Activated CD4-positive, alpha-beta T cell treated with anti-CD3 and anti-CD28 coated beads, Interleukin-2, amount 10 ng/mL, durations not matched to agents 7 days and 5 days (primary cell): ENCODE results near the gene RBBP8NL. TPM values are rescaled to one million over a fixed set of nuclear protein-coding genes. Genes with fewer than 3 reads are reported as not detected.

ENCODE experiments used
- CTCF ChIA-PET: fragments of 350-600 bp; sonication (Branson Sonifier 250); formaldehyde crosslinking; loops from one replicate; lab custom pipeline; 2021; ENCODE audit warnings: antibody characterized with exemption; lab: Charles Lee
- POLR2A ChIA-PET: fragments of 350-600 bp; sonication (Branson Sonifier 250); formaldehyde crosslinking; loops from one replicate; lab custom pipeline; 2021; ENCODE audit warnings: antibody characterized with exemption; lab: Charles Lee
- DNase-seq: peaks from one replicate; pipeline ENCODE4 v3.0.0-alpha.2; 2020
- H3K27ac Mint-ChIP-seq: one replicate; pipeline ENCODE4 v1.8.0; 2021; ENCODE audit warnings: mild to moderate bottlenecking, moderate library complexity, mixed read lengths
- H3K27me3 Mint-ChIP-seq: one replicate; pipeline ENCODE4 v1.8.0; 2021; ENCODE audit warnings: mixed read lengths
- H3K36me3 Mint-ChIP-seq: one replicate; pipeline ENCODE4 v1.8.0; 2021; ENCODE audit warnings: low read depth, mixed read lengths
- H3K4me1 Mint-ChIP-seq: one replicate; pipeline ENCODE4 v1.8.0; 2021; ENCODE audit warnings: mixed read lengths
- H3K4me3 Mint-ChIP-seq: one replicate; pipeline ENCODE4 v1.8.0; 2021; ENCODE audit warnings: mild to moderate bottlenecking, moderate library complexity, mixed read lengths
- H3K9me3 Mint-ChIP-seq: one replicate; pipeline ENCODE4 v1.8.0; 2021; ENCODE audit warnings: mixed read lengths
- total RNA-seq, 2 experiments: library from RNA; stranded (reverse); gene quantifications; one replicate each; pipeline ENCODE4 v1.2.3, GENCODE V29; 2021

RBBP8NL gene
- total RNA-seq, 2 experiments from 2014 or later = not detected

DNA sequence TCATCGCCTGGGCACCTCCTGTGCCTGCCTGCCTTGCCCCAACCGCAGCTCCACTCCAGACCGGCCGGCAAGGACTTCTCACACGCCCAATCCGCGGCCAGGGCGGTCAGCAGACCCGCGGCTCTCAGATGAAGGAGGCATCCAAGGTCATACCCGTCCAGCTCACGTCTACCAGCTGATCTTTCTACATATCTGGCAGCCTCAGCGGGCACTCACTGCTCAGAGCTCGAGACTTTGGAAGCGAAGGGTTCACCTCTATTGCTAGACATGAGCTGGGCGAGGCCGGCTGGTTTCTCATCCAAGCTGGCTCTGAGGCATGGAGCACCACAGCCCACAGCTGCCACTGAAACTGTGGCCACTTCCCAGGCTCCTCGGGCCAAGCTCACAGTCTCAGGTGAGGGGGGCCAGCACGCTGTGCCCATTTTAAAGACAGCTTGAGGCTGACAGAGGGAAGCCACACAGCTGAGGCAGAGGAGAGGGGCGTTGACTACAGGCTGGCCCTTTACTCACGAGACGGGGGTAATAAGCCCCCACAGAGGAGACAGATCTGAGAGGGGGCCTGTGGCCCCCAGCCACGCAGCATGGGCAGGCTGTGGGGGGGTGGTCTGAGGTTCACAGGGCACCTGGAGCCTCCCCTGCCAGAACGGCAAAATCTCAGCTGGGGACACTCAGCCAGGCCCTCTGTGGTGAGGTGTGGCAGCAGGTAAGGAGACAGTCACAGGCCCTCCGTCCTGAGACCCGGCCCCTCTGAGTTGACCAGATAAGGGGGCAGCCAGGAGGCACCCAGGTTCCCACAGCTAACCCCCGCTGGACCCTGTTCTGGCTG is 62.2 kb downstream of the RBBP8NL start:
- ChIA-PET CTCF (interaction anchor here (1.1 to 2.0 kb wide), 2 partner anchors 17 to 64 kb away, joined by 3 to 6 read pairs; no protein-coding TSS in a partner anchor), POLR2A (no interaction called here)
- H3K27me3 Mint-ChIP-seq = peaks cover 27% of the 10 kb centered on the region
- no peak overlapping the region for H3K4me3 Mint-ChIP-seq
- no peak overlapping the region for H3K27ac Mint-ChIP-seq
- H3K4me1 Mint-ChIP-seq = no peaks in the 10 kb centered on the region
- DNase-seq = no peak
- no peaks in the 10 kb centered on the region for H3K9me3 Mint-ChIP-seq
- no peaks in the 10 kb centered on the region for H3K36me3 Mint-ChIP-seq

DNA sequence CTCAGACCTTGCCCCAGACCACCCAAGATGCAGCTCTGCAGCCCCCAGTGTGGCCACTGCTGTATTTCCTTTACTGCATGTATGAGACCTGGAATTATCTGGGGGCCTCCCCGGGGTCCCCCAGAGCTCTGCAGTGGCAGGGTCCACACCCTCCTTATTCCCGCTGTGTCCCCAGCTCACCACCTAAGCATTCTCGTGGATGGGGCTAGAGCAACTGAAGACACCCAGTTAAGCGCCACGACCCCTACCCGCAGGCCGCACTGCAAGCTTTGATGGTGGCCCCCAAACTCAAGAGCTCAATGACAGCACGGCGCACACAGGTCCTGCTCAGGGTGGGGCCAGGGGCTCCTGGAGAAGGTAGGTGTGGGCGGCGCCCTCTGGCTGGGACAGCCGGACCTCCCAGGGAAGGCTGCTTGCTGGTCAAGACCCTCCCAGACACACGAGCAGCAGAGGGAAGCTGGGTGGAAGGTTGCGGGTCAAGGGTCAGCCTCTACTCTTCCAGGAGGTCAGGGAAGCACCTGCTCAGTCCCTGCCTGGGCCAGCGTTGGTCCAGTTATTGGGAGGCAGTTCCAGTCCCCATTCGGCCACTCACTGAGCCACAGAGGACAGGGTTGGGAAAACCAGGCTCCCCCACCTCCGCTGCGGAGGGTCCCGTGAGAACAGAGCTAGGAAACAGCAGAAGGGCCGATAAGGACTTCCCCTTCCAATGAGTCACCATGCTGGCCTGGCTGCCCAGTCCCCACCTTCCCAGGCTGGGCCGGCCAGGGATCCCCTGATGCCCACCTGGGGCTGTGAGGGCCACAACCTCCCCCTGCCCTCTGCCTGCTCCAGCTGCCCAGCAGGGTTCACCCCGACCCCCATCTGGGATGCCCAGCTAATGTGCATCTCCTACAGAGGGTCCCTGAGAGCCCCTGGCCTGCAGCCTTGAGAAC is 63.2 kb downstream of the RBBP8NL start:
- H3K36me3 Mint-ChIP-seq = no peaks in the 10 kb centered on the region
- ChIA-PET POLR2A (no interaction called here), CTCF (interaction anchor here (0.6 to 2.0 kb wide), 3 partner anchors 18 to 63 kb away, joined by 3 to 6 read pairs (median 5); no protein-coding TSS in a partner anchor)
- DNase-seq = no peak
- no peaks in the 10 kb centered on the region for H3K9me3 Mint-ChIP-seq
- H3K27me3 Mint-ChIP-seq = peaks cover 23% of the 10 kb centered on the region
- H3K4me3 Mint-ChIP-seq = no peak overlapping the region
- H3K27ac Mint-ChIP-seq = no peak overlapping the region
- no peaks in the 10 kb centered on the region for H3K4me1 Mint-ChIP-seq

DNA sequence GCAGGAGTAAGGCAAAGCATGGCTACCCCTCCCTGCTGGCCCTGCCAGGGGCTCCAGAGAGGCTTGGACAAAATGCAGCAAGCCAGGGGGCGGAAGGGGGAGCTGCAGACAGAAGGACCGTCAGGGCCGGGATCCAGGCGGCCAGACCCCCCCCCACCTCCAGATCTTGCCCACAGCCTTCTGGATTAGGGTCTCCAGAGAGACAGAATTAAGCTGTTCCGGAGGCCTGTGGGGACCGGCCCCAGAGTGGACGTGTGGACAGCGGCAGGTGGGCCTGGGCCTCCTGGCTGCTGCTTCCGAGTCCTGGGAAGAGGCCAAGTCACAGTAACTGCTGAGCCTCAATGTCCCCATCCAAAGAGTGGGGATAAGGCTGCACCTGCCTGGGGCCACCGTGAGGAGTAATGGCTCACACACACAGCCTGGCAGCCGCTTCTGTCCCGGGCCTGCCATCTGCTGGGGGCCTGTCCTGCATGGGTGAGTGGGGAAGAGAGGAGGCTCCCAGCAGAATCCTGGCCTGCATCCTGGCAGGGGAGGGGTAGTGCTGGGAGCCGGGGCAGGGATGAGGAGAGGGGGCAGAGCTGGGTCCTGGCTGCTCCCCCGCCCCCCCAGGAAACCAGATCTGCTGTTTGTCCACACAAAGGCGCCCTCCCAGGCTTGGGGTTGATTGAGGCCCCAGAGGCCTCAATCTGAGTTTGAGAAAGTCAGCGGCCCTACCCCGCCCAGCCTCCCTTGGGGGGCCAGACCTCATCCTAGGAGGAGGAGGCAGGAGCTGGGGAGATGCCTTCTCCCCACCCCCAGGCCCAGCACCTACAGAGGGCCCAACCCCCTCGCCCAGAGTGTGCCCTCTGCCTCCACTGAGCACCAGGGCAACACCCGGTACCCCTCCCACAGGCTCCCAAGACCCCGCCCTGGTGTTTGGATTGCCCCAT is 64.1 kb downstream of the RBBP8NL start:
- no peak overlapping the region for H3K4me3 Mint-ChIP-seq
- no peaks in the 10 kb centered on the region for H3K4me1 Mint-ChIP-seq
- no peak for DNase-seq
- no peak overlapping the region for H3K27ac Mint-ChIP-seq
- no peaks in the 10 kb centered on the region for H3K9me3 Mint-ChIP-seq
- ChIA-PET POLR2A (no interaction called here), CTCF (interaction anchor here (1.1 kb wide), 1 partner anchor 12 kb away, joined by 3 read pairs; no protein-coding TSS in a partner anchor)
- H3K36me3 Mint-ChIP-seq = no peaks in the 10 kb centered on the region
- H3K27me3 Mint-ChIP-seq = peaks cover 15% of the 10 kb centered on the region

DNA sequence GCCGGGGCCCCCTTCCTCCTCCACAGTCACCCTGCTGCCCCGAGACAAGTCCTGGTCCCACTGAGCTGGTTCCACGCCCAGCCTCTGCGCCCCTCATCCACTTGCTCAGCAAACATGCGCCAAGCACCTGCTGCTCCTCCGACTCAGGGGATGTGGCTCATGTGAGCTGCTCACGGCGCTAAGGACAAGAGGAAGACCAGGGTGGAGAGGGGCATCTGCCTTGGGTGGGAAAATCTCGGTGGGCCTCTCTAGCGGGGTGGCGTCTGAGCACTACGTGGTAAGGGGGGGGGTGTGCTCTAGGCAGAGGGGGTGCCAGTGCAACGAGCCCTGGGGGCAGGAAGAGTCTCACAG is 64.8 kb downstream of the RBBP8NL start:
- Mint-ChIP-seq H3K4me3 (no peak overlapping the region), H3K27me3 (peaks cover 10% of the 10 kb centered on the region), H3K9me3 (no peaks in the 10 kb centered on the region), H3K27ac (no peak overlapping the region), H3K4me1 (no peaks in the 10 kb centered on the region), H3K36me3 (no peaks in the 10 kb centered on the region)
- ChIA-PET POLR2A (no interaction called here), CTCF (interaction anchor here (1.1 kb wide), 1 partner anchor 13 kb away, joined by 3 read pairs; no protein-coding TSS in a partner anchor)
- no peak for DNase-seq

DNA sequence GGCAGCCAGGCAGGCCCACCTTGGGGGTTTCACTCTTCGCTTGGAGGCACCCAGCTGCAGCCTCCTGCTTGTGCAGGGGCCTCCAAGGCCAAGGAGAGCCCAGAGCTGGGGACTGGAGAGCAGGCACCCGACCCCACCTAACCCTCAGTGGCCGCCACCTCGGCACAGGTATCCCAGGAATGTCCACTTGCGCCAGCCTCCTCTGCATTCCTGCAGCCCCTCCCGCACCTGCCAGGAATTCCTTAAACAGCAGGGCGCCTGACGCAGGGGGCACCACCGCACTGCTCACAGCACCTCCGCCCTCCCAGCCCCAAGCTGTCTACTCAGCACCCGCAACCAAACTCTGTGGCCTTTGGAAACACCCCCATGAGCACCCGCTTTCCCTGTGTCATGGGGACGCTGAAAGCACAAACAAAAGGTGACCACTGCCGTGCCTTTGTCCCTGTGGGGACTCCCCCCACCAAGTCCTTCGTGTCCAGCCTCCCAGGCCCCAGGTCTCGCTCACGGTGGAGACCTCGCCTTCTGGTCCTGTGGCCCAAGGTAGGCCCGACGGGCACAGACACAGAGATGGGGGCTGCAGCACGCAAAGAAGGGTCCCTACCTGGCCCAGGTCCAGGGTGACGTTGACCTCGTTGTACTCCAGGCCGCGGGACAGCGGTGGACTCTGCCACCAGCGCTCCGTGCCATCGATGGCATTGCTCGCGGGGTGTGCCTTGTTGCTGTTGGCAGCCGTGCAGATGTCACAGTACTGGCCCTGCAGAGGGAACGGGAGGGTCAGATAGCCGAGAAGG is 65.3 kb downstream of the RBBP8NL start:
- no peak overlapping the region for H3K4me3 Mint-ChIP-seq
- ChIA-PET POLR2A (no interaction called here), CTCF (no interaction called here)
- no peaks in the 10 kb centered on the region for H3K4me1 Mint-ChIP-seq
- no peaks in the 10 kb centered on the region for H3K36me3 Mint-ChIP-seq
- no peaks in the 10 kb centered on the region for H3K9me3 Mint-ChIP-seq
- no peak overlapping the region for H3K27ac Mint-ChIP-seq
- H3K27me3 Mint-ChIP-seq = peaks cover 9% of the 10 kb centered on the region
- DNase-seq = no peak

DNA sequence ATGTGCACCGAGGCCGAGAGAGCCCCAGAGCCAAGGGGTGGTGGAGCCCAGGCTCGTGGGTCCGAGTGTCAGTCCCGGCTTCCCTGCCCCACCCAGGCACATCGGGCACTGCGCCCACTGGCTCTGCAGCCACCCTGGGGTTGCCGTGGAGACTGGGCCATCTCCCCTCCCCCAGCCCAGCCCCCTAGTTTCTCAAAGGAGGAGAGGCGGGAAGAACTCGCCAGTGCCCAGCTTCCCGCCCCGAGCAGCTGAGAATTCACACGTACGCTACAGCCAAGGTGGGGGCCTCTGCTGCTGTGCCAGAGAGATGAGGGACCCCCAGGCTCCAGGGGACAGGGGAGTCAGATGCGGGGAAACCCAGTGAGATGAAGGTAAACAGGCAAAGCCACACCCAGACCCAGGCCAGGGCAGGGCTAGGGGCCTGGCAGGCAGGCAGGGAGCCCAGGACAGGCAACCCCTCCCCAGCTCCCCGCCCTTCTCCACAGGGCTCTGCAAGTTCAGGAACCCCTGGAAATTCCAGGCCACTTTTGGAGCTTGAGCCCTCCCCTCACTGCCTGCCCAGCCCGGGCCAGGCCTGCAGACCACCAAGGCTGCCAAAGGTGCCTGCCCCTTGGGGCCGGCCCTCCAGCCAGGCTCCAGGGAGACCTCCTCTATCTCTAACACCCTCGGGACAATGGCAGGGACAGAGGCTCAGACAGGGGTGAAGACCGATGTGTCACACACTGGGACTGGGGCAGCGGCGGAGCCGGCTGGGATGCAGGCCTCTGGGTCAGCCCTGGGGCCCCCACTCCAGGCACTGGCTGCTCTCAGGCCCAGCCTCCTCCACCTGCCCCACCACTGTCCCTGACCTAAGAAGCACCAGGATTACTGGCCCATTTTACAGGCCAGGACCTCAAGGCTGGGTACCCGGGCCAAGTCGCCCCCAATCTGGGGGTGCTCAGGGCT is 66.2 kb downstream of the RBBP8NL start:
- no peak for DNase-seq
- no peaks in the 10 kb centered on the region for H3K9me3 Mint-ChIP-seq
- H3K36me3 Mint-ChIP-seq = no peaks in the 10 kb centered on the region
- H3K27ac Mint-ChIP-seq = no peak overlapping the region
- H3K4me1 Mint-ChIP-seq = no peaks in the 10 kb centered on the region
- H3K27me3 Mint-ChIP-seq = peaks cover 9% of the 10 kb centered on the region
- CTCF ChIA-PET = no interaction called here
- H3K4me3 Mint-ChIP-seq = no peak overlapping the region
- POLR2A ChIA-PET = no interaction called here

Other genes with a start within 250 kb of the RBBP8NL start
- 10 to 100 TPM; 33.6 to 37.3 TPM for gene MTG2, start 244.5 kb downstream of the RBBP8NL start, total RNA-seq
- gene HRH3, start 207.3 kb downstream of the RBBP8NL start, total RNA-seq = not detected
- 10 to 100 TPM; 30.2 to 30.9 TPM for gene OSBPL2, start 189.0 kb downstream of the RBBP8NL start, total RNA-seq
- gene ADRM1, start 124.5 kb downstream of the RBBP8NL start, total RNA-seq = 10 to 100 TPM; 86.1 to 90.1 TPM
- under 1 TPM; 0.64 to 0.67 TPM for gene LAMA5, start 60.2 kb downstream of the RBBP8NL start, total RNA-seq
- 1,000 to 10,000 TPM; 1,391 to 1,979 TPM for gene RPS21, start 40.4 kb downstream of the RBBP8NL start, total RNA-seq
- 10 to 100 TPM; 19.1 to 22.5 TPM for gene CABLES2, start 20.3 kb downstream of the RBBP8NL start, total RNA-seq
- gene GATA5, start 48.5 kb upstream of the RBBP8NL start, total RNA-seq = not detected
- 10 to 100 TPM; 54.2 to 55.2 TPM for gene SLCO4A1, start 215.0 kb upstream of the RBBP8NL start, total RNA-seq